HFF-Myc (cell line): ENCODE measurements around the gene PTGDS.

Experiments
- DNase-seq: peaks from one replicate; pipeline ENCODE4 v3.0.0-alpha.2; 2011; ENCODE audit warnings: low read depth; ENCODE audit errors: extremely low read depth
- H3K4me3 ChIP-seq: replicated peaks from 2 replicates; pipeline ENCODE4 v1.5.1; 2011; ENCODE audit warnings: low read depth, mild to moderate bottlenecking, control low read depth, low read length
- TF ChIP-seq, protein P1 (sequence below): IDR thresholded peaks from 2 replicates; pipeline ENCODE4 v1.5.1; 2012; ENCODE audit warnings: mild to moderate bottlenecking, low read depth, low read length, control low read depth; ENCODE audit errors: missing control alignments

PTGDS gene

DNA sequence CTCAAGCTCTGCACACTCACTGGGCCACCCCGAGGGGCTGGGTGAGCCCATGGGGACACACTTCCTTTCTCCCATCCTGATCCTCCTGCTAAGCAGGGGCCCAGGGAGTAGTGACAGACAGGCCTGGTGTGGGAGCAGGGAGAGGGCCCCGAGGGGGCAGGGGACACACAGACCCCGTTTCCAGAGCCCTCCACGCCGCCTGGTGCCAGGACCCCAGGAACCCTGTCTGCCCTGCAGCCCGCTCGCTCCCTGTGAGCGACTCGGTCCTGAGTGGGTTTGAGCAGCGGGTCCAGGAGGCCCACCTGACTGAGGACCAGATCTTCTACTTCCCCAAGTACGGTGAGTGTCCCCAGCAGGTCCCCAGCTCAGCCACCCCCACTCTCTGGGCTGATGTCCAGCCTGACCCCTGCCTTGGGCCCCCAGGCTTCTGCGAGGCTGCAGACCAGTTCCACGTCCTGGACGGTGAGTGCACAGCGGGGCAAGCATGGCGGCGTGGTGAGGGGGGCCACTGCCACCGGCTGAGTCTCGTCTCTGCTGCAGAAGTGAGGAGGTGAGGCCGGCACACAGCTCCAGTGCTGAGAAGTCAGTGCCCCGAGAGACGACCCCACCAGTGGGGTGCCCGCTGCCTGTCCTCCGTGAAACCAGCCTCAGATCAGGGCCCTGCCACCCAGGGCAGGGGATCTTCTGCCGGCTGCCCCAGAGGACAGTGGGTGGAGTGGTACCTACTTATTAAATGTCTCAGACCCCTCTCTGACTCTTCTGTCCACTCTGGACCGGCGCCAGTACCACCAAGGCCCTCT lies 30.9 kb upstream of the PTGDS start:
- TF ChIP-seq, protein P1, sequence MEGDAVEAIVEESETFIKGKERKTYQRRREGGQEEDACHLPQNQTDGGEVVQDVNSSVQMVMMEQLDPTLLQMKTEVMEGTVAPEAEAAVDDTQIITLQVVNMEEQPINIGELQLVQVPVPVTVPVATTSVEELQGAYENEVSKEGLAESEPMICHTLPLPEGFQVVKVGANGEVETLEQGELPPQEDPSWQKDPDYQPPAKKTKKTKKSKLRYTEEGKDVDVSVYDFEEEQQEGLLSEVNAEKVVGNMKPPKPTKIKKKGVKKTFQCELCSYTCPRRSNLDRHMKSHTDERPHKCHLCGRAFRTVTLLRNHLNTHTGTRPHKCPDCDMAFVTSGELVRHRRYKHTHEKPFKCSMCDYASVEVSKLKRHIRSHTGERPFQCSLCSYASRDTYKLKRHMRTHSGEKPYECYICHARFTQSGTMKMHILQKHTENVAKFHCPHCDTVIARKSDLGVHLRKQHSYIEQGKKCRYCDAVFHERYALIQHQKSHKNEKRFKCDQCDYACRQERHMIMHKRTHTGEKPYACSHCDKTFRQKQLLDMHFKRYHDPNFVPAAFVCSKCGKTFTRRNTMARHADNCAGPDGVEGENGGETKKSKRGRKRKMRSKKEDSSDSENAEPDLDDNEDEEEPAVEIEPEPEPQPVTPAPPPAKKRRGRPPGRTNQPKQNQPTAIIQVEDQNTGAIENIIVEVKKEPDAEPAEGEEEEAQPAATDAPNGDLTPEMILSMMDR, result no peak

DNA sequence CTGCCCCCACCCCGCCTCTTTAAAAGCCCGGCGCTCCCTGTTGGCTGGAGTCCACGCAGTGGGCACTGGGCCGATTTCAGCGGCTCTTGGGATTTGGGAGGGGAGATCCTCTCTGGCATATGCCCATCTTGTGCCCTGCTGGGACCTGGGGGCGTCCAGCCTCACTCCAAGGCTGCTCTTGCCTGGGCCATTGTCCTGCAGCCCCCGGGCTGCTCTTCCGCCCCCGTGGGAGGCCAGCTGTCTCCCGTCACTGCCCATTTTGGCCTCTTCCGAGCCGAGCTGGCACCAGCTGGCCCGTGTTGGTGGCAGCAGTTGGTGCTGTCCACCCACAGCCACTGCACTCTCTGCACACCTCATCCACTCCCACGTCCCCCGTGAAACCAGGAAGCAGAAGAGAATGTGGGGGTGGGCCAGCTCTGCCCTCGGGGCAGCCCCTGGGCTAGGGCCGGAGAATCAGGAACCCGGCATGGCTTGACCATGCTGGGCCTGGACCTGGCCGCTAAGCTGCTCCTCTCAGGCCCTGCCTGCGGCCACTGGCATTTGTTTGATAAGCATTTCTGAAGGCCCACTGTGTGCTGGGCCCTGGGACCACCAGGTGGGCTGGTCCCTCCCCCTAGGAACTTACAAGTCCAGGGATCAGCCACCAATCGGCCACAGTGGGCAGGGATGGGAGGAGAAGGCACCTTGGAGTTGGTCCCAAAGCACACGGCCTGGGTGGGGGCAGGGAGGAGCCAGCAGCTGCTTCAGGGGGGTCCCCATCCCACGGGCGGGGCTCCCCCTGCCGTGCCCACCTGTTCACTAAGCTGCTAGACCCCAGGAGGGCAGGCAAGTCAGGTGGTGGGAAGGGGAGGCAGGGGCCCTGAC lies 30.0 kb upstream of the PTGDS start:
- TF ChIP-seq, protein P1, result no peak
- DNase-seq, result no peak
- H3K4me3 ChIP-seq, result no peak overlapping the region

More for the DNA sequence above, 30.9 kb upstream of the PTGDS start:
- H3K4me3 ChIP-seq, result no peak overlapping the region
- DNase-seq, result no peak

DNA sequence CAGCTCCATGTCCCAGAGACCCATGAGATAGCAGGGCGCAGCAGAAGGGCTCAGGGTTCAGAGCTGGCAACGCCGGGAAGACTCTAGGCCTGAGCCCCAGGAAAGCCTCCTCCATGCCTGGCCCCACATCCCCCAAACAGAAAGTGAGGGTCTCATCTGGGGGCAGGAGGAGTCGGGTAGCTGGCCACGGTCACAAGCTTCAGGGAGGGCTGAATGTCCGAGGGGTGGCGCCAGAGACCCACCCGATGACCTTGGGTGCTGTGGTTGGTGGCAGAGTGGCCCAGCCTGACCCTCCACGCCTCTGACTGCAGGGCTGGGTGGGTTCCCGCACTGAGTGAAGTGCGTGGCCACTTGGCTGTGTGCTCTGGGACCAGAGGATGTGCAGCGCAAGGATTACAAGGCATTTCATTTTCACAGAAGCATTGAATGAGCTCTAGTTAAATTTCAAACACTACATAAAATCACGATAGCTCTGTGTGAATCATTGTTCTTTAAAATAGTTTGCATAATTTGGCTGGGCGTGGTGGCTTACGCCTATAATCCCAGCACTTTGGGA lies 29.3 kb upstream of the PTGDS start:
- TF ChIP-seq, protein P1, result peak; percentile 53
- no peak overlapping the region for H3K4me3 ChIP-seq
- no peak for DNase-seq

DNA sequence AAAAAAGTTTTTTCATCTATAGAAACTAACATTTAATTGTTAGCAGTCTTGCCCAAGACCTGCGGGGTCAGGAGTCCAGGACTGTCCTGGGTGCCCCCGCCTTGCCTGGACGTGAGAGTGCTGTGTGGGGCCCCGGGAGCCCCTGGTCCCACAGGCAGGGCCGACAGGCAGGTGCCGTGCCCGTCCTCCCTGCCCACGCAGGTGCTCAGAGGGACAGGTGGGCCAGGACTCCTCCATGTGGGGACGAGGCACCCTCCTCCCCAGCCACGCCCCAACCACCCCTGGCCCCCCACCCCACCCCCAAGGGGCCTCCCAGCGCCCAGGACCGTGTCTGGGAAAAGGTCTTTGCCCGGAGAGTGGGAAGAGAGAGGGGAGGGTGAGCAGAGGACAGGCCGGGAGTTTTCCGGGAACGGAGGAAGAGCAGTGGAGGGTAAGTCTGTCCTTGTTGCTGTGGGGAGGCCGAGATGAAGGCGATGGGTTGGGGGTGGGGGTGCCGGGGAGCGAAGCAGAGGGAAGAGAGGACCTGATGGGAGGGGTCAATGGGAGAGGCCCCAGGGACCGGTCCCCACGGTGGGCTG lies 28.0 kb upstream of the PTGDS start:
- no peak for DNase-seq
- TF ChIP-seq, protein P1, result no peak
- peak overlapping the region; percentile 48 for H3K4me3 ChIP-seq

DNA sequence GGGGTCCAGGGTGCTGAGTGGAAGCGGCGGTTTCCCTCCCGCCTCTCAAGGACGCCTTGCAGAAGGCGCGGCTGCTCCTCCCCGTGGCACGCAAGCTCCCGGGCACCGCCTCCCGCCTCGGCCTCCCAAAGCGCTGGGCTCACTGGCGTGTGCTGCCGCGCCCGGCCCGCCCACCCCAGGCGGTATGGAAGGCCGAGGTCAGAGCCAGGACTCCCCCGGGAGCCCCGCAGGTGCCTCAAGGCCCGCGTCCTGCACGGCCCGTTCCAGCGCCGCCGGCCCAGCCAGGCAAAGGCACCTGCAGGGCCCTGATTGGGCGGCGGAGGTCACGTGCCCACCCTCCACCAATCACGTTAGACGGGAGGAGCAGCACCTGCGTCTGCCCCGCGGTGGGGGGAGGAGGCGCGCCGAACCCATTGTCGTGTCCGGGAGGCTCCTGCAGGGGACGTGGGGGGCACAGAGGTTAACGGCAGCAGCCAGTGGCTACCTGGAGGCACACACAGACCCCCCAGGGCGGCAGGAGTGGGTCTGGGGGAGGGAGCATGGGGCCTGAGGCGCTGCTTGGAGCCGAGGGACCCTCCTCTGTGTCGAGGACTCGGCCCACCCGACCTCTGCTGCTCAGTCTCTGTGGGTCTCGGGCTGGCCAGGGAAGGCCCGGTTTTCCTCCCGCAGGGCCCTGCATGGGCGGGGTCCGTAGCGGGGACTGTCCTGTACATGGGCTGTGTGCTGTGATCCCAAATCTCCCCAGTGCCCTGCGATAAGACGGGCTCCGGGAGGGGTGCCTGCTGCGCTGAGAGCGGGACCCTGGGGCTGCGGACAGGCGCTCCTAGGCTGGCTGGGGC lies 27.3 kb upstream of the PTGDS start:
- peak overlapping the region; percentile 48 for H3K4me3 ChIP-seq
- TF ChIP-seq, protein P1, result no peak
- DNase-seq, result peak; percentile 49
